GM12864 (cell line): ENCODE data around the gene WIPF2.

ENCODE experiments used
- DNase-seq: peaks from one replicate; pipeline ENCODE4 v3.0.0-alpha.2; 2011; ENCODE audit warnings: low read depth
- H3K4me3 ChIP-seq: 2 replicates; pipeline ENCODE4 v1.5.1; 2011; ENCODE audit warnings: mild to moderate bottlenecking, low read depth, low read length, control low read depth
- TF ChIP-seq, protein P1 (sequence below): IDR thresholded peaks from 2 replicates; pipeline ENCODE4 v1.5.1; 2011; ENCODE audit warnings: low read depth, mild to moderate bottlenecking, moderate library complexity, low read length, control low read depth, inconsistent platforms; ENCODE audit errors: missing control alignments

The WIPF2 gene

DNA sequence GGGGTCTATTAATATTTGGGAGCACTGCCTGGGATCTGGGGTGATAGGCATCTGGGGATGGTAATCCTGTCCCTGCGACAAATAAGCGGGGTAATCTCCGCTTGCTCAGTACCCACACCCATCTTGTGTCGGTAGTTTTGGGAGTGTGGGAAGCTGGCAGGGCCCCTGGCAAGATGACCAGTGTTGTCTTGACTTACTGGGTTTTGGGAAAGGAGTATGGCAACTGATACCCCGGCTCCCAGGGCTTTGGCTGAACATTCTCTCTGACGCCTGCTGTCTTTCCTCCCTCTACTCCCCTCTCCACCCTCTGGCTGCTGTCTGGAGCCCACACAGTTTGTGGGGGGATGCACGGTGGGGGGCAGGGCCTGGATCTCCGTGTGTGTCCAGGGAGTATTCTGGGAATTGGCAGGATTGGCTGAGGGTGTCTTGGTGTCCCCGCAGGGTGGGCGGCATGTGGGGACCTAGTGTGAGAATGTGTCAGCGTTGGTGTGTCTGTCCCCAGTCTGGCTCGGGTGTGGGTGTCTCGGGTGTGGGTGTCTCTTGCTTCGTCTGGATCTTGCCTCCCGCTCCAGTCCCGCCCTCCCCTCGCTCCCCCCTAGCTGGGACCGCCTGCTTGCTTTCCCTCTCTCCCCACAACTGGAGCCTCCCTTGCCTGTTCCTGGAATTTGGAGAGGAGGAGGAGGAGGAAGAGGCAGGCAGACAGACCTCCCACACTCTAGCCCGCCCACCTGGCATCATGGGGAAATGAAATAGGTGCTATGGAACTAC is 101.8 kb downstream of the WIPF2 start:
- DNase-seq = no peak
- TF ChIP-seq, protein P1, sequence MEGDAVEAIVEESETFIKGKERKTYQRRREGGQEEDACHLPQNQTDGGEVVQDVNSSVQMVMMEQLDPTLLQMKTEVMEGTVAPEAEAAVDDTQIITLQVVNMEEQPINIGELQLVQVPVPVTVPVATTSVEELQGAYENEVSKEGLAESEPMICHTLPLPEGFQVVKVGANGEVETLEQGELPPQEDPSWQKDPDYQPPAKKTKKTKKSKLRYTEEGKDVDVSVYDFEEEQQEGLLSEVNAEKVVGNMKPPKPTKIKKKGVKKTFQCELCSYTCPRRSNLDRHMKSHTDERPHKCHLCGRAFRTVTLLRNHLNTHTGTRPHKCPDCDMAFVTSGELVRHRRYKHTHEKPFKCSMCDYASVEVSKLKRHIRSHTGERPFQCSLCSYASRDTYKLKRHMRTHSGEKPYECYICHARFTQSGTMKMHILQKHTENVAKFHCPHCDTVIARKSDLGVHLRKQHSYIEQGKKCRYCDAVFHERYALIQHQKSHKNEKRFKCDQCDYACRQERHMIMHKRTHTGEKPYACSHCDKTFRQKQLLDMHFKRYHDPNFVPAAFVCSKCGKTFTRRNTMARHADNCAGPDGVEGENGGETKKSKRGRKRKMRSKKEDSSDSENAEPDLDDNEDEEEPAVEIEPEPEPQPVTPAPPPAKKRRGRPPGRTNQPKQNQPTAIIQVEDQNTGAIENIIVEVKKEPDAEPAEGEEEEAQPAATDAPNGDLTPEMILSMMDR = no peak
- H3K4me3 ChIP-seq = peak overlapping the region; percentile 82

DNA sequence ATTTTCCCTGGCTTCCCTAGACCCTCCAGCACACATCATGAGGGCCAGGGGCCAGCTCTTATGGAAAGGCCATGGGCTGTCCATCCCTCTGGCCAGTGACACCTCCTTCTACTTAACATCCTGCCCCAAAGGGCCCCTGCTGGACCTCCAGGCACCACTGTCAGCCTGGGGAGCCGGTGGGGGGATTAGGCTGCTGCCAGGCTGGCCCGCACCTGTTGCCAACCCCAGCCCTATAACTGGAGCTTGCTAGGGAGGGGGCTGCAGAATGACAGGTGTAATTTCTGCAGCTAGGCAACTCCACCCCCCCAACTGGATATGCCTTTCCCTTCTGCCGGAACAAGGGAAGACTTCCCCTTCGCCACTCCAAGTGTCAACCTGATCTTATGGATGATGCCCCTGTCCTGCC is 102.4 kb downstream of the WIPF2 start:
- peak overlapping the region; percentile 82 for H3K4me3 ChIP-seq

DNA sequence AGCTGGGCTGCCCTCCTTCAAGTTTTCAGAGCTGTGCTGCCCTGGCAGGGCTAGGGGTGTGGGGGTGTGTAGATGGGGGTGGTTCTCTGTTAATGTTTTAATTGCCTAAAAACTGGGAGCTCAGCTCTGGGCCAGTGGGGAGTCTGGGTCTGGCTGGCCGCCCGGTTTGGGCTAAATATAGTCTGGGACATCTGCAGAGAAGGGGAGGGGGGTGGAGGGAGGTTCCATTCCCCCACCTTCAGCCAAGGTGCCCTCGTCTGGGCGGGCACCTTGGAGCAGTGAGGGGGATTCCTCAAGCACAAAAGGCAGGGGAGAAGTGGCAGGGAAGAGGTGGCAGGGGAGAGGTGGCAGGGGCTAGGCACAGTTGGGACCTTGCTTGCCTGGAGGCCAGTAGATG is 102.9 kb downstream of the WIPF2 start:
- peak overlapping the region; percentile 82 for H3K4me3 ChIP-seq
- TF ChIP-seq, protein P1 = no peak
- DNase-seq = no peak

More for the DNA sequence above, 102.4 kb downstream of the WIPF2 start:
- TF ChIP-seq, protein P1 = no peak
- no peak for DNase-seq

DNA sequence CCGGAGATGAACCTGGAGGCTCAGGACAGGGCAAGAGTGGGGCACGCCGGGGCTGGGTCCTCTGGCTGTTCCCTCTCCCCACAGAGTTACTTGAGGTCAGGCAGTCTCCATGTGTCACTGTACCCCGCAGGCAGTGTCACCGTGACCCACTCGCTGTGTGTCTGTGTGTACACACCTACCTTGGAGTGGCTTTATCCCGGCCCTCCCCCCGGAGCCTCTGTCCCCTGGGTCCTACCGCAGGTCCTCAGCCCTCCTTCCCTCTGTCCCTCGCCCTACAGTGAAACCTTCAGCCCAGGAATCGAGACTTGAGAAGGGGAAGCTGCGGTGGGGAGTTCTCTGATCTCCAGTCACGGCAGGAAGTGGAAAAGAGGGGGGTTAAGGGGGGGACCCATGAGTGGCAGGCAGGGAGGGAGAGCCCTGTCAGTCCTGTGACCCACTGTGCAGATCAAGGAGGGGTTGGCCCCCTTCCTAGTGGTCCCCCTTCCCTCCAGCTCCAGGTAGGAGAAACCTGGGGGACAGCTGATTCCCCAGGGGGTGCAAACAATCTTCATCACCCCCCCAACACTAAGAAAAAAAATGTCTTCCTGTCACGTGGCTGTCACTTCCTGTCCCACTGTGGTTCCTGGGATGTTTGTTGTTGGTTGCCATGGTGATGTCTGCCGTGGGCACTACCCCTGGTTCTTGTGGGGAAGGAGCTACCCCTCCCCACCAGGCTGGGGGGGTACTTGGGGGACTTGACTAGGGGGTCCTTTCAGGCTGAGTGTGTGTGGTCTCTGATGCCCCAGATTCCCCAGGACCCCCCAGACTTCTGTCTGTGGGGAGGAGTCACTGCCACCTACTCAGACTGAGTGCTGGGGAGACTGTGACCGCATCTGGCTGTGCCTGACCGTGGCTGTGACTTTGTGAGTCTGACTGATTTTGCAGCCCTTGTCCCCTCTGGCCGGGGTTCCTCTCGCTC is 103.5 kb downstream of the WIPF2 start:
- TF ChIP-seq, protein P1 = no peak
- DNase-seq = peak; percentile 90
- H3K4me3 ChIP-seq = peak overlapping the region; percentile 82

DNA sequence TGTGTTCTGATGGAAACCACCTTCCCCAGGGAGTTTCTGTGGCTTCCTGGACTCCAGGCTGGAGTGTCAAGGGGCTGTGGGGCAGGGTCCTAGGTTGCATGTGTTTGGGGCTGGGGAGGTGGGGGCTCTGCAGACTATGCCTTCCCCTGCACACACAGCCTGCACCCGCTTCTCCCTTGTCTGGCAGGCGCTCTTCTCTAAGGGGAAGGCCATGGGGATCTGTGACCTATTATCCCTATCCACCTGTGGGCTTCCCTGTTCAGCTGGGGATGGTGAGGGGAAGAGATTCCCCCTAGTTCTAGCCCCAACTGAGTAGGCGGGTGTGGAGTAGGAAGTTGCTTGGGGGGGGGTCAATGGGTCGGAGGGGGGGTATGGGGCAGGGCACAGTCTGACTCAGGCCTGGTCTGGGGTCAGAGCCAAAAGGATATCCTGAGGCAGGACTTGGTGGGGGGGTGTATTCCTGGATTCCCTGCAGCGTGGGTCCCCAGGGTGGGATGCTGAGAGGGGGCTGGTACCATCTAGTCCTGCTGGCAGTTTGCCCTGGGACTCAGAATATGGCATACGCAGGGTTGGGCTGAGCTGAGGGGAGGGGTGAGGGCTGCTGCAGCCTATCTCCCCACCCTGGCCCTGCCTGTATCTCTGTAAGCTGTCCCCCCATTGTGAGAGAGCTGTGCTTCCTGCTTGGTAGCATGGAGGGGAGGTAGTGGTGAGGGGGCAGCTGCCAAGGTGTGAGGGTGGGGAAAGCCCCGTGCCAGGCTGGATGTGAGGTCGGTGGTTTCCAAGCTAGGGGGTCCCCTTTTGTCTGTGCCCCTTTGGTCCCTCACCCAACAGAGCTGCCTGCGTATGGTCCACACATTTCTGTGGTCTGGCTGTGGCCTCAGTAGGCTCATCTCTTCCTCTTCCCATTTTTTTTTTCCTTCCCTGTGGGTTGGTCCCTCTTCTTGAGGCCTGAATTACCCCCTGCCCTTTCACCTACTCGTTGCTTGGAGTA is 104.6 kb downstream of the WIPF2 start:
- DNase-seq = no peak
- peak overlapping the region; percentile 82 for H3K4me3 ChIP-seq
- TF ChIP-seq, protein P1 = no peak
